H1 (cell line): Measurements from ENCODE around the gene CLCNKB. TPM values are rescaled to one million over a fixed set of nuclear protein-coding genes. Genes with fewer than 3 reads are reported as not detected.

ENCODE experiments used
- CTCF ChIA-PET: fragments of 300-600 bp; sonication (Branson Sonifier 250); formaldehyde crosslinking; loops from one replicate; lab custom pipeline; 2021; ENCODE audit not compliant: partially characterized antibody; lab: Charles Lee
- POLR2A ChIA-PET: fragments of 300-600 bp; sonication (Branson Sonifier 250); formaldehyde crosslinking; loops from one replicate; lab custom pipeline; 2021; ENCODE audit warnings: inconsistent platforms; ENCODE audit not compliant: partially characterized antibody; lab: Charles Lee
- DNase-seq, 2 experiments: peaks; one replicate each; pipeline versions ENCODE4 v3.0.0 to v3.0.0-alpha.2; 2010 to 2022; ENCODE audit warnings: low spot score in 2 of 2, low read depth in 1 of 2, mixed read lengths in 1 of 2
- FAIRE-seq: peaks from 2 replicates; lab custom pipeline; 2011; peaks lifted over from hg19 to GRCh38; lab: Jason Lieb, UNC
- H2AFZ ChIP-seq: 2 replicates; pipeline ENCODE4 v1.8.1; 2012; ENCODE audit warnings: low read length, inconsistent platforms
- H2AK5ac ChIP-seq: 2 replicates; pipeline ENCODE4 v1.6.1; 2013; ENCODE audit warnings: low read depth, low read length
- H2BK120ac ChIP-seq: replicated peaks from 2 replicates; pipeline ENCODE3; 2013; ENCODE audit warnings: low read depth, low read length, inconsistent platforms
- H2BK12ac ChIP-seq: 2 replicates; pipeline ENCODE4 v1.6.1; 2013; ENCODE audit warnings: low read depth, low read length
- H2BK15ac ChIP-seq: 2 replicates; pipeline ENCODE4 v1.6.1; 2013; ENCODE audit warnings: low read length
- H2BK20ac ChIP-seq: 2 replicates; pipeline ENCODE4 v1.6.1; 2013; ENCODE audit warnings: low read length
- H2BK5ac ChIP-seq: 2 replicates; pipeline ENCODE4 v1.6.1; 2013; ENCODE audit warnings: low read depth, low read length
- H3K14ac ChIP-seq: 2 replicates; pipeline ENCODE4 v1.6.1; 2013; ENCODE audit warnings: inconsistent platforms; ENCODE audit not compliant: insufficient read length
- H3K18ac ChIP-seq: 2 replicates; pipeline ENCODE4 v1.6.1; 2013; ENCODE audit warnings: low read length; ENCODE audit errors: extremely low read depth
- H3K23ac ChIP-seq: 2 replicates; pipeline ENCODE4 v1.6.1; 2013; ENCODE audit warnings: inconsistent platforms; ENCODE audit not compliant: insufficient read length
- H3K23me2 ChIP-seq: 2 replicates; pipeline ENCODE4 v1.6.1; 2013; ENCODE audit warnings: low read depth, low read length
- H3K27ac ChIP-seq: 2 replicates; pipeline ENCODE4 v1.6.1; 2011; ENCODE audit warnings: low read depth, low read length, inconsistent platforms
- H3K27me3 ChIP-seq, 4 experiments: replicated peaks in 1 of 4; 1 replicate in 1 of 4; 2 replicates in 3 of 4; pipeline versions ENCODE4 v1.6.1 to v1.8.1; 2011 to 2013; ENCODE audit warnings: low read length in 3 of 4, mild to moderate bottlenecking in 3 of 4, inconsistent platforms in 2 of 4, mixed read lengths in 2 of 4, moderate library complexity in 1 of 4; ENCODE audit not compliant: control insufficient read depth in 3 of 4, insufficient read depth in 3 of 4; ENCODE audit errors: extremely low read depth in 1 of 4
- H3K36me3 ChIP-seq, 4 experiments: 2 replicates each; pipeline versions ENCODE4 v1.6.1 to v1.8.1; 2011 to 2013; ENCODE audit warnings: mild to moderate bottlenecking in 4 of 4, low read length in 3 of 4, moderate library complexity in 2 of 4, control low read depth in 1 of 4, inconsistent platforms in 1 of 4; ENCODE audit not compliant: insufficient read depth in 4 of 4, control insufficient read depth in 2 of 4
- H3K4ac ChIP-seq: replicated peaks from 2 replicates; pipeline ENCODE3; 2013; ENCODE audit warnings: low read length, low read depth, mixed read lengths, inconsistent platforms; ENCODE audit not compliant: insufficient read length
- H3K4me1 ChIP-seq, 4 experiments: replicated peaks in 1 of 4; 1 replicate in 1 of 4; 2 replicates in 3 of 4; pipeline versions ENCODE4 v1.6.1 to v1.8.1; 2011 to 2013; ENCODE audit warnings: low read length in 3 of 4, inconsistent platforms in 2 of 4, mixed read lengths in 1 of 4; ENCODE audit not compliant: insufficient read depth in 4 of 4, control insufficient read depth in 3 of 4
- H3K4me2 ChIP-seq, 2 experiments: 2 replicates each; pipeline versions ENCODE4 v1.6.1 to v1.8.1; 2011 to 2013; ENCODE audit warnings: low read depth in 2 of 2, low read length in 2 of 2, control low read depth in 1 of 2, inconsistent platforms in 1 of 2, mild to moderate bottlenecking in 1 of 2; ENCODE audit not compliant: insufficient read depth in 1 of 2
- H3K4me3 ChIP-seq, 4 experiments: fragments of 200-600, 300-600 bp in 1 of 4; sonication (generic), shearing (Covaris generic), sonication (Bioruptor Twin) in 1 of 4; 2 replicates each; pipeline versions ENCODE4 v1.5.1 to v1.8.1; 2011 to 2016; ENCODE audit warnings: low read length in 4 of 4, low read depth in 3 of 4, control low read depth in 2 of 4, inconsistent platforms in 2 of 4, mild to moderate bottlenecking in 2 of 4, mixed read lengths in 1 of 4, moderate library complexity in 1 of 4; ENCODE audit not compliant: insufficient read depth in 2 of 4; ENCODE audit errors: extremely low read depth in 1 of 4
- H3K56ac ChIP-seq: replicated peaks from 2 replicates; pipeline ENCODE3; 2013; ENCODE audit warnings: low read depth, mild to moderate bottlenecking, mixed read lengths, low read length, inconsistent platforms; ENCODE audit not compliant: insufficient read length
- H3K79me1 ChIP-seq: 2 replicates; pipeline ENCODE4 v1.6.1; 2013; ENCODE audit warnings: low read depth, low read length, control low read depth
- H3K79me2 ChIP-seq, 2 experiments: 2 replicates each; pipeline versions ENCODE4 v1.6.1 to v1.8.1; 2012 to 2013; ENCODE audit warnings: low read length in 2 of 2, mild to moderate bottlenecking in 2 of 2, inconsistent platforms in 1 of 2; ENCODE audit not compliant: insufficient read depth in 2 of 2, control insufficient read depth in 1 of 2
- H3K9ac ChIP-seq, 4 experiments: replicated peaks in 1 of 4; 1 replicate in 1 of 4; 2 replicates in 3 of 4; pipeline versions ENCODE4 v1.6.1 to v1.8.1; 2011 to 2013; ENCODE audit warnings: low read depth in 3 of 4, low read length in 3 of 4, control low read depth in 2 of 4, mild to moderate bottlenecking in 2 of 4, moderate library complexity in 2 of 4, inconsistent platforms in 1 of 4; ENCODE audit errors: extremely low read depth in 1 of 4
- H3K9me3 ChIP-seq, 2 experiments: 2 replicates each; pipeline versions ENCODE4 v1.6.1 to v1.8.1; 2012 to 2013; ENCODE audit warnings: mild to moderate bottlenecking in 2 of 2, moderate library complexity in 2 of 2, control low read depth in 1 of 2, inconsistent platforms in 1 of 2, low read depth in 1 of 2, low read length in 1 of 2, mixed read lengths in 1 of 2; ENCODE audit not compliant: insufficient read depth in 2 of 2
- H4K20me1 ChIP-seq, 2 experiments: replicated peaks in 1 of 2; 2 replicates each; pipeline versions ENCODE3 to v1.8.1; 2011 to 2013; ENCODE audit warnings: inconsistent platforms in 2 of 2, low read length in 2 of 2, mild to moderate bottlenecking in 1 of 2; ENCODE audit not compliant: insufficient read depth in 2 of 2, control insufficient read depth in 1 of 2
- H4K5ac ChIP-seq: 2 replicates; pipeline ENCODE4 v1.6.1; 2013; ENCODE audit warnings: low read length, low read depth, mixed read lengths, inconsistent platforms; ENCODE audit not compliant: insufficient read length
- H4K8ac ChIP-seq: 2 replicates; pipeline ENCODE4 v1.8.0; 2013; ENCODE audit warnings: mild to moderate bottlenecking, moderate library complexity, low read length, inconsistent platforms; ENCODE audit not compliant: insufficient read depth; ENCODE audit errors: extremely low read depth
- H4K91ac ChIP-seq: replicated peaks from 2 replicates; pipeline ENCODE3; 2013; ENCODE audit warnings: low read length, mixed read lengths, inconsistent platforms; ENCODE audit not compliant: insufficient read length
- CBX8 ChIP-seq: fragments of 300-800, 300-1000 bp; sonication (generic); IDR thresholded peaks from 2 replicates; pipeline ENCODE4 v1.7.1; 2016; ENCODE audit warnings: low read depth, low read length, borderline replicate concordance
- EZH2 ChIP-seq: fragments of 200-600 bp; sonication (generic); IDR thresholded peaks from 2 replicates; pipeline ENCODE4 v1.7.1; 2012; ENCODE audit warnings: low read depth, mild to moderate bottlenecking, moderate library complexity, low read length, inconsistent platforms; ENCODE audit not compliant: severe bottlenecking
- HDAC2 ChIP-seq, 2 experiments: fragments of 300-600 bp in 1 of 2; sonication (generic) in 1 of 2; IDR thresholded peaks; 2 replicates each; pipeline ENCODE4 v1.6.1; 2011 to 2012; ENCODE audit warnings: low read depth in 2 of 2, low read length in 2 of 2, mild to moderate bottlenecking in 2 of 2, moderate library complexity in 2 of 2, borderline replicate concordance in 1 of 2, inconsistent platforms in 1 of 2
- JUND ChIP-seq: IDR thresholded peaks from 2 replicates; pipeline ENCODE4 v1.6.1; 2011; ENCODE audit warnings: mild to moderate bottlenecking, improper control_type of control experiment, low read length
- PHF8 ChIP-seq: fragments of 200-600 bp; sonication (generic); conservative IDR thresholded peaks from 2 replicates; pipeline ENCODE4 v1.7.1; 2012; ENCODE audit warnings: low read depth, mild to moderate bottlenecking, inconsistent platforms, low read length, moderate library complexity
- RFX5 ChIP-seq: IDR thresholded peaks from 2 replicates; pipeline ENCODE4 v1.6.1; 2011; ENCODE audit warnings: low read depth, low read length, improper control_type of control experiment, borderline replicate concordance
- WGBS, 2 experiments: shearing (Covaris generic) in 1 of 2; methylation state at CpG; one replicate each; pipeline versions ENCODE4 v1.1.6 to v1.1.7; 2013 to 2015; ENCODE audit warnings: low lambda C conversion rate in 2 of 2, mixed read lengths in 2 of 2, inconsistent platforms in 1 of 2, low coverage in 1 of 2, missing lambda C conversion rate in 1 of 2; ENCODE audit not compliant: insufficient replicate concordance in 2 of 2, insufficient coverage in 1 of 2, insufficient read length in 1 of 2; ENCODE audit errors: extremely low coverage in 1 of 2, missing lambda C conversion rate in 1 of 2; 5-methylcytosine and 5-hydroxymethylcytosine counted together
- polyA plus RNA-seq, 7 experiments: library from polyadenylated mRNA; depleted of rRNA in 3 of 7; stranded (reverse) in 5 of 7; unstranded in 2 of 7; fragments of >200 nt in 5 of 7; fragments of 200-250 nt in 2 of 7; gene quantifications; 1 replicate in 5 of 7; 2 replicates in 1 of 7; 4 replicates in 1 of 7; pipeline versions ENCODE4 v1.2.1 to v1.2.3, GENCODE V29; 2011 to 2013; ENCODE audit warnings: missing spikeins in 2 of 7, mixed read lengths in 2 of 7
- total RNA-seq: library from RNA; stranded (reverse); fragmentation: NEBNext Ultra II Directional; extraction: Animal tissue kit (Norgen Biotek cat#: 25700); gene quantifications from 2 replicates; pipeline ENCODE4 v1.2.1, GENCODE V29; 2021
- TF ChIP-seq, protein P1 (sequence below): IDR thresholded peaks from 2 replicates; pipeline ENCODE4 v1.6.1; 2011; ENCODE audit warnings: low read depth, mild to moderate bottlenecking, low read length; ENCODE audit not compliant: insufficient read depth

CLCNKB gene
- total and polyA plus RNA-seq, 2 of the 8 experiments (the other 6 are each of a cell fraction or from before 2014, with no cell fraction given): 1.2 to 3.5 TPM

DNA sequence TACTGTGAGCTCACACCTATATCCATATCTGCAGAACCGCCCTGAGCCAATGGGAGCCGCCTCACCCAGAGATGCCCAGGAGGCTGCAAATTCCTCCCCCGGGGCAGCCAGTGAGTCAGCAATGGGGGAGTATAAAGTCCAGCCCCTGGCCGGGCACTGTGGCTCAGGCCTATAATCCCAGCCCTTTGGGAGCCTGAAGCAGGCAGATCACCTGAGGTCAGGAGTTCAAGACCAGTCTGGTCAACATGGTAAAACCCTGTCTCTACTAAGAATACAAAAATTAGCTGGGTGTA is 5.0 kb upstream of the CLCNKB start:
- DNase-seq (no peak), FAIRE-seq (no peak)
- Histone ChIP-seq H3K56ac (no peak overlapping the region), H2AFZ (no peak overlapping the region), H3K79me1 (no peaks in the 10 kb centered on the region), H3K4ac (no peak overlapping the region), H2BK120ac (no peak overlapping the region), H2AK5ac (no peak overlapping the region), H3K9ac (no peak overlapping the region), H3K4me3 (no peak overlapping the region), H2BK15ac (no peak overlapping the region), H3K27ac (no peak overlapping the region), H4K8ac (no peak overlapping the region; the same call in 1 of the 2 replicates), H4K91ac (no peak overlapping the region), H2BK5ac (no peak overlapping the region), H2BK20ac (no peak overlapping the region), H2BK12ac (no peak overlapping the region), H3K4me1 (no peaks in the 10 kb centered on the region), H3K23me2 (no peaks in the 10 kb centered on the region; the same call in 1 of the 2 replicates), H3K4me2 (no peak overlapping the region), H3K36me3 (no peaks in the 10 kb centered on the region), H3K23ac (no peak overlapping the region), H4K20me1 (no peaks in the 10 kb centered on the region), H3K9me3 (no peaks in the 10 kb centered on the region), H3K27me3 (no peaks in the 10 kb centered on the region), H4K5ac (no peak overlapping the region), H3K79me2 (no peaks in the 10 kb centered on the region), H3K18ac (no peak overlapping the region), H3K14ac (no peak overlapping the region)
- no peak for TF ChIP-seq EZH2
- no peak for TF ChIP-seq CBX8
- no peak for TF ChIP-seq HDAC2 (IDR thresholded peaks at IDR 0.05; ENCODE audit: borderline replicate concordance in 1 of 2, low read depth in 2 of 2, low read length in 2 of 2)
- TF ChIP-seq, protein P1, sequence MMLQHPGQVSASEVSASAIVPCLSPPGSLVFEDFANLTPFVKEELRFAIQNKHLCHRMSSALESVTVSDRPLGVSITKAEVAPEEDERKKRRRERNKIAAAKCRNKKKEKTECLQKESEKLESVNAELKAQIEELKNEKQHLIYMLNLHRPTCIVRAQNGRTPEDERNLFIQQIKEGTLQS: no peak
- TF ChIP-seq RFX5: no peak
- no peak for TF ChIP-seq PHF8
- no peak for TF ChIP-seq JUND
- ChIA-PET CTCF (interaction anchor here (1.0 to 1.5 kb wide), 4 partner anchors 20 to 91 kb away, joined by 3 to 6 read pairs (median 4); partner anchors contain the start of gene HSPB7), POLR2A (interaction anchor here (1.5 kb wide), 1 partner anchor 26 kb away, joined by 3 read pairs; no protein-coding TSS in a partner anchor)
- WGBS, 2 experiments: 72% methylated on average over 4 of the region's 4 CpGs; no CpG with 5 or more reads in 1 of the 2 experiments
